Astrocyte (in vitro differentiated cells and primary cell): ENCODE data around the gene WIPI1.

ENCODE experiments used
- CTCF ChIP-seq: IDR thresholded peaks from 2 replicates; pipeline ENCODE4 v1.5.1; 2011; ENCODE audit warnings: low read depth, mild to moderate bottlenecking, inconsistent platforms, low read length, moderate library complexity; ENCODE audit not compliant: insufficient read depth
- EZH2 ChIP-seq: IDR thresholded peaks from 2 replicates; pipeline ENCODE4 v1.6.1; 2012; ENCODE audit warnings: mild to moderate bottlenecking, low read length, inconsistent platforms; ENCODE audit not compliant: insufficient read depth

- no peak for TF ChIP-seq CTCF
- TF ChIP-seq EZH2 = no peak
These were observed 10.7 kb downstream of the WIPI1 start for GRCh38 chr17:68446626-68447041.
